ENCODE results near the gene FAM53B.

GRCh38 chr10:124595143-124595883 lies 148.9 kb downstream of the FAM53B start:
- TF ChIP-seq SPI1 (IDR thresholded peaks at IDR 0.05; ENCODE audit: low read depth, low read length) (no peak), POLR2A (IDR thresholded peaks at IDR 0.05; ENCODE audit: low read depth, low read length) (no peak), TAF1 (IDR thresholded peaks at IDR 0.05; ENCODE audit: low read depth, low read length) (no peak), POLR2AphosphoS5 (IDR thresholded peaks at IDR 0.05; ENCODE audit: low read depth, low read length) (no peak), PAX5 (IDR thresholded peaks at IDR 0.05; ENCODE audit: insufficient read depth, low read length, severe bottlenecking) (no peak)

All from GM12891 (cell line).